GM18873 (cell line): ENCODE results near the gene KRTAP5-5.
"Not testable (repeated sequence)": the region's sequence is repeated elsewhere in the genome, so short reads cannot be mapped to it uniquely, and the experiment has no call there.

Experiments
- ATAC-seq: cut with Tn5 transposase; IDR thresholded peaks from one replicate; pipeline ENCODE4 v1.9.1; 2021; ENCODE audit warnings: mild to moderate bottlenecking, moderate library complexity, moderate number of reproducible peaks; ENCODE audit not compliant: unreplicated experiment, low FRiP score

Gene KRTAP5-5

DNA sequence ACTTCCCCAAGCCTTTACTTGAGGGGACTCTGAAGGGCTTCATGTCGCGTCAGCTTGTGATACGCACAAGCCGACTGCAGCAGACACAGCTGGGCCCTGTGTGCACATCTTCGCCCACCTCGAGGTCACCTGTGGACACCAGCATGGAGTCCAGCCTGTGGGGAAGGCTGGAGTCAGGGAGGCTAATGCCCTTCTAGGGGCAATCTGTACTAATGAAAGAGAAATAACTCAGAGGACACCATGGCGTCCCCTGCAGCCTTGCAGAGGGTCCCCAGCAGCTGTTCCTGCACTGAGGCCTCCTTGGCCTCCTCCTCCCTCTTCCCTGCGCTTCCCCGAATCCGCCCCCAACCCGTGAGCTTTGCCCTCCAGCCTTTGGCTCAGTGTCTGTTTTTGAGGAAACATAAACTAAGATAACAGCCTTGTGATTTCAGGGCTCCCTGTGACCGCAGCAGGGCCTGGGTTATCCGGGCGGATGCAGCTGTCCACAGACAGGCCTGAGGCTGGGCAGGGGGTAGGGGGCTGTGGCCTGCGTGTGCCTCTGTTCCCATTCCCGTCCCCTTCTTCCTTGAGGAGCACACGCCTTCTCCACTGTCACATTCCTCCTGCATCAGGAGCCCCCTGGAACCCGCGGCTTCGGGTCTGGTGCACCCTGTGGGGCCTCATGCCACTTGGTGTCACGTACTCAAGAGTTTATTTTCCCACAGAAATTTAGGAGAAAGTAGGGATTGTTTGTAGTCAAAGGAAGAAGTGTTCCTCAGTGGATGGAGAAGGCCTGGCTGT is 25.0 kb downstream of the KRTAP5-5 start:
- ATAC-seq = no peak

DNA sequence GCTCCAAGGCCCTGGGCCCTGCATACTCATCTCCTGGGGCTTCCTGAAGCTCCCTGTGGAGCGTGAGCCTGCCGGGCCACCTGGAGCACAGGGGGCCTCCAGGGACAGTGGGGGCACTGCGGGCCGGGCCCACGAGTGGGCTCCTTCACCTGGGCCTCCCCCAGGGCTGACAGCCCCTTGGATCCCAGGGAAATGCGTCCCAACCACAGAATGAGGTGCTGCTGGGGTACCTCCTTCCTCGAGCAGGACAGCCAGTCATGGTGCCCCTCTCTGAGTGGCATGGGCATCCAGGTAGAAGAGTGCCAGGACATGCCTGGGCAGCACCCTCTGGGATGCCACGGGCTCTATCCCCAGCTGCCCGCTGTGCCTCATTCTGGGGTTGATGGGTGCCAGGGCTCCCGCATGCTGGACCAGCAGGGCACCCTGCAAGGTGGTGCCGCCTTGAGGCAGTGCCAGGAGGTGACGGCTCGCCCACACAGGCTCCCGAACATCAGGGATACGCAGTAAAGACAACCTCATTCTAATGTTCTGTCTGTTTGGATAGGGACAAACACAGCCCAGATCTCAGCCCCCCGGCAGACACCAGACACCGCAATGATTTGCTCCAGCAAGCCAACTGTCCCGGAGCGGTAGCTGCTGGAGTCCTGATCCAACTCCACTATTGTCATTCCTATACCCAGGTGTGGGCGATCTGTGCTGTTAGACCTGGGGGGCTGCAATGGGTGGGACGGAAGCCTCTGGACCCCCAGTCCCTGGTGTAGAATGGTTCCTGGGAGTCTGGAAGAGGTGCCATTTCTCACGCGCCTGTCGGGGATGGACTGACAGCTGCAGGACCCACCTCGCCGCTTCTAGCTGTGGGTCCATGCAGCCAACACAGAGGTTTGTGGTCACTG is 25.8 kb downstream of the KRTAP5-5 start:
- ATAC-seq = no peak

DNA sequence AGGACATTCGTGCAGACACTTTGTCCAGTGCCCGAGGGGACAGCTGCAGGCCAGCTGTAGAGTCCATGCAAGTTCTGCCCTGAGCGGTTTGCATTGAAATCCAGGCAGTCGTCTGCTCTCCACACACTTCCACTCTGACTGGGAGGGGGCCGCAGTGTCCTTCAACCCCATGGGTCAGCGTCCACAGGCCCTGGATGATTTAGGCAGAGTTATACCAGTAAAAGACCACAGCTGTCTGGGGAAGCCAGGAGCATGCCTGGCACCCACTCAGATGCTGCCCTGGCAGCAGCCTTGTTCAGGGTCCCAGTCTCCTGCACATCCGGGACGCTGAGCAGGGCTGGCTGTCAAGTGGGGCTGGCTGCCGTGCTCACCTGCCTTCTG is 26.5 kb downstream of the KRTAP5-5 start:
- no peak for ATAC-seq

DNA sequence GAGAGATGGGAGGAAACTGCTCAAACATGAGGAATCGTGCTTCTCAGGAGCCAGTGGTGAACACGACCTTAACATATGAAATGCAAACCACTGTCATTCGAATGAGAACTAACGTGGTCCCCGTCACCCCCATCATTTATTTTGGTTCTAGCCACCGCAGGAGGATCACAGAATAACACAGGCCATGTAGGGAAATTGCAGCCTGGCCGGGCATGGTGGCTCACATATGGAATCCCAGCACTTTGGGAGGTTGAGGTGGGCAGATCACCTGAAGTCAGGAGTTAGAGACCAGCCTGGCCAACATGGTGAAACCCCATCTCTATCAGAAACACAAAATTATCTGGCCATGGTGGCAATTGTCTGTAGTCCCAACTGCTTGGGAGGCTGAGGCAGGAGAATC is 27.1 kb downstream of the KRTAP5-5 start:
- no peak for ATAC-seq

DNA sequence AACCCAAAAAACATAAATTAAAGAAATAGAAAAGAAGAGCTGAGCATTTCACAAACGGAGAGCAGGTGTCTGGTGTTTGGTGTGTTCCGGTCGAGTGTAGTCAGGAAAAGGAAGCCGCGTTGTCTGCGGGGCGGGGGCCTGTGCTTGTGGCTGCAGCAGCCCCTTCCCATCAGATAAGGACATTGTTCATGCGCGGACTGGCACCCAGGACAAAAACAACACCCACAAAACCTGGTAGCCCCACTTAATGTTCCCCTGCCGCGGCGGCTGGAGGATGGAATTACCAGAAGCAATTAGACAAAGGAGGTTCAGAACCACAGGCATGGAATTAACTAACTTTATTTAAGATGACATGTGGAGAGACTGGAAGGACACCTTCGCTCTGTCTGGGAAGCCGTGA is 29.9 kb downstream of the KRTAP5-5 start:
- ATAC-seq = no peak

DNA sequence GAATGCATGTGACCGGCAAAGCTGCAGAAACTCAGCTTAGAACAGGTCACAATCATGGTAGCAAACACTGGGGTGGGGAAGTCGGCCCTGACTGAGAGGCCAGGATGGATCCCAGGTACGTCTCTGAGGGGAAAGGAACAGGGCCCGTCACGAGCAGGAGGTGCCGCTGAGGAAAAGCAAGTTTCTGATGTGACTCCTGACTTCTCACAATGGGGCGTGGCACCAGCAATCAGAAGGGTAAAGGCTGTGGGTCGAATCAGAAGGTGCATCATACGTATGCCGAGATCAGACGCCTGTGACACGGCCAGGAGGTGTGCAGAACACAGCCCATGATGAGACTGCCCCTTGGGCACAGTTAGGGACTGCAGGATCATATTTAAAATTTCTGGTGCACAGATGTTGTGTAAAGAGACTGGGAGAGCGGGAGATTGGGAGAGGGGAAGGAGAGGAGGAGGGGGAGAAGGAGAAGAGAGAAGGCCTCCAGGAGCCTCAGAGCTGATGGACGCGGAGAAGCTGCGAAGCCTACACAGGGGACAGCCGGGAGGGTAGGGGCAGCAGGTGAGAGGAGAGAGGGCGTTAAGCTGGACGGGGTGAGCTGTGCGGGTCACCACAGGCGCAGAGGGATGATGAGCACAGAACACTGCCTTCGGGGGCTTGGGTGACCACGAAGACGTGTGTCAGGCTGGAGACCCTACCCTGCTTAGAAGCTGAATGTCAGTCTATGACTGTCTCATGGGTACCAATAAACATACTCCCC is 30.7 kb downstream of the KRTAP5-5 start:
- ATAC-seq = no peak

- ATAC-seq = not testable (repeated sequence)
These were observed 32.1 kb downstream of the KRTAP5-5 start for GRCh38 chr11:1661454-1662269.

DNA sequence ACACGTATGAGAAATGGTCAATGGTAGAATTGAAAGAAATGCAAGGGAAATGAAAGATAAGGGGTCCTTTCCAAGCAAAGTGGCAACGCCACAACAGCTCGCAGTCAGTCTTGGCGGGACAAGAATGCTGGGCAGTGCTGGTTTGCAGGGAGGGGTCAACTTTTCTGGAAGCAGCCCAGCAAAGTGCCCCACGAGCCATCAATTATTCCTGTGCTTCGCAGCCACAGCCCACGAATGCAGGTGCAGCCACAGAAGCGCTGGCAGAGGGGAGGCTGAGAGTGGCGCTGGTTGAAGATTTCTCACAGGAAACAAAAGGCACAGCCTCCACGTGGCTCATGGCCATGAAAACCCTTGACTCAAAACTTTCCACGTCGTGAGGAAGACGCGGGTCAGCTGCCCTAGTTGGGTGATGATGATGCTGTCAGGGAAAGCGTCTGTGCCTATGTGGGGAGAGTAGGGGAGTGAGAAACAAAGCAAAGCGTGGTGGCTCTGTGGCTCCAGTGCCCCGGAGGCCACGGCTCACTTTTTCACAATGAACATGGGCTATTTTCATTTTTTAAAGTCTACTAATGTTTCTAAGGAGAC is 33.2 kb downstream of the KRTAP5-5 start:
- not testable (repeated sequence) for ATAC-seq

DNA sequence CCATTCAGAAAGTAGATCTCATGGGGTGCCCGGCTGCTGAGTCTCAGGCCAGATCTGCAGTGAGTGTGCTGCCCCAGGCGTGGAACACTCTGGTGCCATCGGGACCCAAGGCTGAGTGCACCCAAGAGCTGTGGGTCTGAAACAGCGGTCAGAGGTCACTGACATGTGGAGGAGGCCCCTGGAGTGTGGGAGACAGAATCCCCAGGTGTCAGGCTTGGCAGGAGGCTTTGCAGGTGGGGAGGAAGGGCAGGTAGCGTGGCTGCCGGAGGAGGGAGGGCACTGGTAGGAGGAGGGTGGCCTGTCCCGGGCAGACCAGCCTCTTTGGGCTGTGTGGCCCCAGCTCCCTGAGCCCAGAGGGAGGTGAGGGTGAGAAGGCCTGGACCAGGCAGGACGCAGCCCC is 35.7 kb downstream of the KRTAP5-5 start:
- ATAC-seq = no peak

GRCh38 chr11:1667121-1667850 is 37.7 kb downstream of the KRTAP5-5 start:
- ATAC-seq = no peak

- no peak for ATAC-seq
These were observed 38.3 kb downstream of the KRTAP5-5 start for GRCh38 chr11:1667906-1668305.

GRCh38 chr11:1668911-1669473 is 39.4 kb downstream of the KRTAP5-5 start:
- ATAC-seq = no peak

DNA sequence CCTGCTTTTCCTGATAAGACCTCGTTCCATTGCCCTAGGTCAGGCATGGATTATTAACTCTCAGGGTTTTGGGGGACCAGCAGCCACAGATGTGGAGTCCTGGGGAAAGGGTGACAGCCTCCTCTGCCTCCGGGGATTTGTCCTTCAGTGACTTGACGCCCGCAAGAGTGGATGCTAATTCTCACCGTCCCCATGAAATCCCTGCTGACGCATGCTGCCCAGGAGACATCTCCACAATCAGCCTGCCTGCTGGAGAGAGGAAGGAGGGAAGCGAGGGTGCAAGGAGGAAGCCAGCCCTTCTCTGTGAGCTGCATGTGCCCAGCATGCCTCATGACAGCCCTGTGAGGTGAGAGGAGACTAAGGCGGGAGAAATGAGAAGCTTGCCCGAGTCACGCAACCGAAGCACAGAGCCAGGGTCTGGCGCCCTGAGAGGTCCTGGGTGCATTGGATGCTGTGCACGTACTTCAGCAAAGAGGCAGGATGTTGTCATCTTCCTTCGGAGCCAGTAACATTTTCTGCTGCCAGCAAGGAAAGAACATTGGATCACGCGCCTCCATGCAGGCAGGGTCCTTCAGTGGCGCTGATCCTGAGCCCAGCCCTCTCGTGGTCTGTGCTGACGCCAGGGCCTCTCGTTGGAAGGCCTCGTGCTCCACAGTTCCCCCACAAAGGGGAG is 40.1 kb downstream of the KRTAP5-5 start:
- ATAC-seq = no peak

- ATAC-seq = not testable (repeated sequence)
These were observed 40.9 kb downstream of the KRTAP5-5 start for GRCh38 chr11:1670457-1670856.

DNA sequence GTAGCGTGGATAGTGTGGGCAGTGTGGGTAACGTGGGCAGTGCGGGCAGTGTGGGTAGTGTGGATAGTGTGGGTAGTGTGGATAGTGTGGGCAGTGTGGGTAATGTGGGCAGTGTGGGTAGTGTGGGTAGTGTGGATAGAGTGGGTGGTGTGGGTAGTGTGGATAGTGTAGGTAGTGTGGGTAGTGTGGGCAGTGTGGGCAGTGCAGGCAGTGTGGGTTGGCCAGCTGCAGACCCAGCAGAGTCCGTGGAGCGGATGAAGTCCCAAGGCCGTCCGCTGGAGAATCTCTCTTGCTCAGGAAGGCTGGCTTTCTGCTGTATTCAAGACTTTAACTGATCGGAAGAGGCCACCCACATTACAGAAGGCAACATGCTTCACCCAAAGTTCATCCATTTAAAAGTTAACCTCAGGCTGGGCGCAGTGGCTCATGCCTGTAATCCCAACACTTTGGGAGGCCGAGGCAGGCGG is 41.4 kb downstream of the KRTAP5-5 start:
- ATAC-seq = no peak

- ATAC-seq = no peak
These were observed 42.1 kb downstream of the KRTAP5-5 start for GRCh38 chr11:1671658-1672057.

GRCh38 chr11:1672613-1673350 is 43.2 kb downstream of the KRTAP5-5 start:
- ATAC-seq = no peak
